ENCODE results near the gene SLC1A7. TPM values are rescaled to one million over a fixed set of nuclear protein-coding genes. Genes with fewer than 3 reads are reported as not detected.
A peak's percentile ranks its signal among the peaks of the same experiment; 100 is the strongest.

Gene SLC1A7
- total RNA-seq, 6 experiments from 2014 or later, result 0.09 TPM; not detected in 5

- Mint-ChIP-seq H3K4me1 (ENCODE audit: low read depth) (peaks cover 36% of the 10 kb centered on the region), H3K4me3 (peak overlapping the region; percentile 72; the same call in 1 of the 2 replicates), H3K27me3 (ENCODE audit: insufficient read depth) (peaks cover 4% of the 10 kb centered on the region; the same call in 1 of the 2 replicates), H3K27ac (peak overlapping the region; percentile 73), H3K36me3 (ENCODE audit: low read depth) (peaks cover under 1% of the 10 kb centered on the region; the same call in 1 of the 2 replicates), H3K9me3 (no peaks in the 10 kb centered on the region)
- peak; percentile 88 for DNase-seq
- no peak for TF ChIP-seq CTCF (IDR thresholded peaks at IDR 0.05)
These were observed 81.9 kb downstream of the SLC1A7 start for GRCh38 chr1:53060579-53060978.

GRCh38 chr1:53057127-53057526, 85.3 kb downstream of the SLC1A7 start:
- no peak for DNase-seq
- Mint-ChIP-seq H3K27ac (no peak overlapping the region), H3K4me3 (no peak overlapping the region), H3K9me3 (no peaks in the 10 kb centered on the region), H3K27me3 (ENCODE audit: insufficient read depth) (peaks cover 1% of the 10 kb centered on the region; the same call in 1 of the 2 replicates), H3K4me1 (ENCODE audit: low read depth) (peaks cover 36% of the 10 kb centered on the region), H3K36me3 (ENCODE audit: low read depth) (peaks cover 21% of the 10 kb centered on the region)
- no peak for TF ChIP-seq CTCF (IDR thresholded peaks at IDR 0.05)

- TF ChIP-seq CTCF (IDR thresholded peaks at IDR 0.05), result no peak
- no peak overlapping the region for H3K27ac Mint-ChIP-seq
- peaks cover 40% of the 10 kb centered on the region for H3K4me1 Mint-ChIP-seq (ENCODE audit: low read depth)
- peaks cover 34% of the 10 kb centered on the region for H3K36me3 Mint-ChIP-seq (ENCODE audit: low read depth)
- DNase-seq, result no peak
- H3K9me3 Mint-ChIP-seq, result peaks cover 4% of the 10 kb centered on the region; the same call in 1 of the 2 replicates
- peaks cover 1% of the 10 kb centered on the region; the same call in 1 of the 2 replicates for H3K27me3 Mint-ChIP-seq (ENCODE audit: insufficient read depth)
- H3K4me3 Mint-ChIP-seq, result no peak overlapping the region
These were observed 90.8 kb downstream of the SLC1A7 start for GRCh38 chr1:53051676-53052075.

- Mint-ChIP-seq H3K4me1 (ENCODE audit: low read depth) (peaks cover 54% of the 10 kb centered on the region), H3K36me3 (ENCODE audit: low read depth) (peaks cover 44% of the 10 kb centered on the region), H3K4me3 (no peak overlapping the region), H3K27me3 (ENCODE audit: insufficient read depth) (peaks cover 1% of the 10 kb centered on the region; the same call in 1 of the 2 replicates), H3K9me3 (peaks cover 5% of the 10 kb centered on the region; the same call in 1 of the 2 replicates), H3K27ac (no peak overlapping the region)
- TF ChIP-seq CTCF (IDR thresholded peaks at IDR 0.05), result no peak
- DNase-seq, result no peak
These were observed 92.1 kb downstream of the SLC1A7 start for GRCh38 chr1:53050310-53050709.

- DNase-seq, result no peak
- H3K27ac Mint-ChIP-seq, result no peak overlapping the region
- H3K9me3 Mint-ChIP-seq, result peaks cover 5% of the 10 kb centered on the region; the same call in 1 of the 2 replicates
- peaks cover 48% of the 10 kb centered on the region for H3K36me3 Mint-ChIP-seq (ENCODE audit: low read depth)
- H3K4me1 Mint-ChIP-seq (ENCODE audit: low read depth), result peaks cover 61% of the 10 kb centered on the region
- H3K4me3 Mint-ChIP-seq, result no peak overlapping the region
- no peak for TF ChIP-seq CTCF (IDR thresholded peaks at IDR 0.05)
- peaks cover 1% of the 10 kb centered on the region; the same call in 1 of the 2 replicates for H3K27me3 Mint-ChIP-seq (ENCODE audit: insufficient read depth)
These were observed 92.9 kb downstream of the SLC1A7 start for GRCh38 chr1:53049574-53049967.
